Hepatic stellate cell (primary cell): Measurements from ENCODE around the gene TNS1.
A peak's percentile ranks its signal among the peaks of the same experiment; 100 is the strongest.
"Not testable (repeated sequence)": the region's sequence is repeated elsewhere in the genome, so short reads cannot be mapped to it uniquely, and the experiment has no call there.

ENCODE experiments used
- DNase-seq: peaks from one replicate; pipeline ENCODE4 v3.0.0; 2011; ENCODE audit warnings: low spot score

TNS1 gene

DNA sequence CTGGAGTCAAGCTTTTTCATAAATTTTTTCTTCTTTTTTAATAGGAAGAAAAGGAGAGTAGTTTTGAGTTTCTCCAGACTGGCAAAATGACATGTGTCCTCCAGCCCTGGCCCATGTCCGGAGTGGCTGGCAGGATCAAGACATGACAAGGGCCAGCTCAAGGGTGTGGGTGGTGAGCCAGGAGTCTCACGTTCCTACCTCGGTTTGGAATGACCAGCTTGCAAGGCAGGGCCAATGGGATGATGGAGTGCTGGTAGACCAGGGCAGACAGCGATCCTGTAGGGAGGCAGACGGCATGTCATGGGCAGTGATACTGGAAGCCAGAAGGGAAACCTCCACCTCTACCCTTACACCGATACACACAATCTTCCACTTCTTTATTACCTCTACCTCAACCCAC, 190.6 kb downstream of the TNS1 start:
- DNase-seq: no peak

DNA sequence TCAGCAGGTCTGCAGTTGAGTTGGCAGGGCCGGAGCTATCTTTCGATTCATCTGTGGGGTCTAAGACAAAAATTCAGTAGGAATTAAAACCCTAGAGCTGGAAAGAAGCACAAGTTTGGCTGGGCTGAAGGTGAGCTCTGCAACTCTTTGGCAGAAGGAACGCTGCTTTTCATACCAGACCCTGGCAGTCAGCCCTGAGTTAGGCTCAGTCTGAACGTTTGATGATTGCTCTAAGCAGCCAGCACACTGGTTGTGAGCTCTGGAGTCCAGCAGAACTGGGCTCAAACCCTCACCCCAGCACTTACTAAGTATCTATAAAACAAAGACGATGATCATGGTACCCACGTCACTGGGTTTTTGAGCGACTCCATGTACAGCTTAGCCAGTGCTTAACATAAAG, 192.5 kb downstream of the TNS1 start:
- no peak for DNase-seq

DNA sequence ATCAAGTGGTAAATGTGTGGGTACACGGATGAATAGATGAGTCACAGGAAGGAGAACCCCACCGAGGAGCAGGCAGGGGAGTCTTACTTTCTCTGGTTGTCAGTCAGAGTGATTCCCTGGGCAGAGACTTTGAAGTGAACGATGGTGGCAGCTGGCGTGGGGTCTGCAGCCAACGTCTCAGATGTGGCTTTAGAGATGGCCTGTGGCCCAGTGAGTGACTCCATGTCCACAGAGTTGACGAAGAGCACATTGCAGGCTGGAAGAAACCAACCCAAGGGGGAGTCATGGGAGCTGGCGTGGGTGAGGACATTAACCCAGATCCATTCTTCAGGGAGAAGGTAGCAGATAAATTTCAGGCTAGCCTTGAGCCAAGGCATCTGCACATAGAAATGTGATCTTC, 193.1 kb downstream of the TNS1 start:
- no peak for DNase-seq

DNA sequence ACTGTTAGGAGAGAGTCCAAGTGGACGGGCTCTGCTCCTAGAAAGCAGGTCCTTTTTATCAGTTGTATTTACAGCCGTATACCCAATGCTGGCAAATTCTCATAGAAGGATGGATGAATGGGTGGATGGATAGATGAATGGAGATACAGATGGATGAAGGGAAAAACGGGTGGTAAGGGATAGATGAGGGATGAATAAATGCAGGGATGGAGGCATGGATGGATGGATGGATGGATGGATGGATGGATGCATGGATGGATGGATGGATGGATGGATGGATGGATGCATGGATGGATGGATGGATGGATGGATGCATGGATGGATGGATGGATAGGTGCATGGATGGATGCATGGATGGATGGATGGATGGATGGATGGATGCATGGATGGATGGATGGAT, 193.8 kb downstream of the TNS1 start:
- DNase-seq: not testable (repeated sequence)

DNA sequence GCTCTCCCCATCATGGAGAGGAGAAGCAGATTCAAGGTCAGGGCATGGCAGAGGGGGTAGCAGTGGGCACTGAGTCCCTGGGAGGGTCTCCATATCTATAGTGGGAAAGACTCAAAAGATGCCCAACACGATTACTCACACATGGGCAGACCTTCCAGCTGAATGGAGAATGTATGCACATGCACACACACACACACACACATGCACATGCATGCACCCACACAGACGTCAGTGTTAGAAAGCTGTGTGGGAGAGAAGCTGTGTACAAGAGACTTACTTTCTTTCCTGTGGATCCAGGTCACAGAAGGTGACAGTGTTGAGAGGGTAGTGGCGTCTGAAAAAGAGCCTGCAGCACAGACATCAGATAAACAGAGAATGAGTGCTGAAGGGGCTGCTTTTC, 194.5 kb downstream of the TNS1 start:
- no peak for DNase-seq

DNA sequence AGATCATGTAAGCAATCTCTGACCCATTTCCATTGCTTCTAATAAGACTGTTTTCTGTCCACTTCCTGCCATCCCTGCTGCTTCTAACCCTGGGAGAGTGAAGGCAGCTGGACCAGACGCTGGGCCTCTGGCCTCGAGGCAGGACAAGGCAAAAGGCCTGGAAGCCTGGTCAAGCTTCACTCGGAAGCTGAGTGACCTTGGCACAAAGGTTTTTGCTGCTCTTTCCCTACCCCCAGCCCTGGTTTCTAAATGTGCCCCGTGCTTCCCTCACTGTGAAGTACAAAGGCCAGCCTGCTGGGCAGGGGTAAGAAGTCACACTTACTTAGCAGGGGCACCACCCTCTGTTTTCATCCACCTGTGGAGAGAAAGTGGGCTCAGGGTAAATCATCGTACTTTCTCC, 195.0 kb downstream of the TNS1 start:
- DNase-seq: no peak

DNA sequence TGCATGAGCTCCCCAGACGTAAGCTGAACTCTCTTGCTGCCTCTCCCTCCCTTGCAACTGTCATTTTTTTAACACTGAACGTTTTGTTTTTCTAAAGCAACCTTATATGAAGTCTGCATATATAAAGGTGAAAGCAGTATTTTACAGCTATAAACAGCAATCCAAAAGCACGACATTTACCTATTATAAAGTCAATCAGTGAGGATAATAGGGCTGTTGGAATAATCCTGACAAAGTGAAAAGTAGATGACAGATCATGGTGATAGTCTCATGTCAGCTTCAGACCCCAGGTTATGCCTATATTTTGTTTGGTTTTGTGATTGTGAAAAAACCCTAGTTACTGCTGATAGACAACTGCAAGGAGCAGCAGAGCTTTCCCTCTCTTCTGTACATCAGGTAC, 195.8 kb downstream of the TNS1 start:
- DNase-seq: no peak

DNA sequence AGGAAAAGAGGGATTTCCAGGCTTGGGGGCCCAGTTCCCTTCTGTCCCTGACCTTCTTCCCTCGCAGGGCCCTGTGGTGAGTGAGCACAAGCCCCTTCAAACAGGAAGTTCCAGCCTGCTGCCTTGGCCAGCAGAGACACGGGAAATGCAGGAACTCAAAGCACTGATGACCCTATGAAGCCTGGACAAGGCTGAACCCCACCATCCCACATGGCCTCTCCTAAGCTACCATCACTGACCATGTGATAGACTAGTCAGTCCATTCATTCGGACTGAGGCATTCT, 196.4 kb downstream of the TNS1 start:
- no peak for DNase-seq

DNA sequence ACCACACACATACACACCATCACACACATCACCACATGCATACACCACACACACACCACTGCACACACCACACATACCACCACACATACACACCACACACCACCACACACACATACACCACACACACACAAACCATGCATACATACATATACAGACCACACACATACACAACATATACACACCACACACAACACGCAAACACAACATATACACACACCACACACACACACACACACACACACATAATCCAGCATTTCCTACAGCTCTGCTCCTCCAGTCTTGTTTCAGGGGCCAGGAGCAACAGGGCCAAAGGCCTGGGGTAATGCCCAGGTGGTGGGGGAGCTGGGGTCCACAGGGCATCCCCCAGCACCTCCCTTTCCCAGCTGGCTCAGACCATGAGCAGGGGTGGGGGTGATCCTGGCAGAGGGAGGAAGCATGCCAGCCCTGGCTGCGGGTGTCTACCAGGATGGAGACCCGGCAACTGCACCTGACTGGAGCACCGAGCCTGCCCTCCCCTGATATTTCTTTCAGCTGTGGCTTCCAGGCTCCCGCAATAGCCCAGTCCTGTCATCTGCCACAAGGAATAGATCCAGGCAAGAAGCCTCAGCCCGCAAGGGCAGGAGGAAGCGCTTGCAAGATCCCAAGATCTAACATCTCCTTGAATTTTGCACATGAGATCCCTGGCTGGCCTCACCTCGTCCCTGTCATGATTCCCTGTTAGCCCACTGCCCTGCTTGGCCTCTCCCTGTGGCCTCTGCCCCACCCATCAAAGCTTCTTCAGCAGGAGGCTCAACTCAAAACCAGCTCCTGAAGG, 196.9 kb downstream of the TNS1 start:
- no peak for DNase-seq

DNA sequence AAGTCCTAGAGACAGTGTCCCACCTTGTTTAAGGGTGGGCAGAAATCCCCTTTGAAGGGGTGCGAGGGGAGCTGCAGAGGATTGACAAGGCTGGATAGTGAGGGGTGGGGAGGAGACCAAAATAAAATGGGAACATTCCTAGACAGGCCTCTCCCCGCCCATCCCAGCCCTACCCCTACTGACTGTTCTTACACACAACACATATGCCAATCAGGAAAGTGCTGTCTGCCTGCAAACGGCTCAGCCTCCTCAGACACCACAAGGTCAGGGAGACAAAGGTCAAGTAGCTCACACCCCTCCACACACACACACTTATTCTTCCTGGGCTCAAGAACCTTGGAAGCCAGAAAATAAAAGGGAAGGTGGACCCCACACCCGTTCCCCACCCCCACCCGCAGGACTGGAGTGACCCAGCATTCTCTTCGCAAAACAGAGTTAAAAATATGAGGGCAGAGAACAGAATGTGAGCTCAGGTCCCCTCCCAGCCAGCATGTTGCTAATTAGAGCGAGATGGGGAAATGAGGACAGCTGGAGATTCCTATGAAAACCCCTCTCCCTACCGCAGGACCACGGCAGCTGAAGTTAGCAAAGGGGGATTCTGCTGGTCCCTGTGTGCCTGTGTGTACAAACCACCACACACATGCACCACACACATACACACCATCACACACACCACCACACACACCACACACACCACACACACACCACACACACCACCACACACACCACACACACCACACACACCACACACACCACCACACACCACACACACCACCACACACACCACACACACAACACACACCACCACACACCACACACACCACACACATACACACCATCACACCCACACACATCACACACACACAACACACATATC, 197.8 kb downstream of the TNS1 start:
- no peak for DNase-seq

DNA sequence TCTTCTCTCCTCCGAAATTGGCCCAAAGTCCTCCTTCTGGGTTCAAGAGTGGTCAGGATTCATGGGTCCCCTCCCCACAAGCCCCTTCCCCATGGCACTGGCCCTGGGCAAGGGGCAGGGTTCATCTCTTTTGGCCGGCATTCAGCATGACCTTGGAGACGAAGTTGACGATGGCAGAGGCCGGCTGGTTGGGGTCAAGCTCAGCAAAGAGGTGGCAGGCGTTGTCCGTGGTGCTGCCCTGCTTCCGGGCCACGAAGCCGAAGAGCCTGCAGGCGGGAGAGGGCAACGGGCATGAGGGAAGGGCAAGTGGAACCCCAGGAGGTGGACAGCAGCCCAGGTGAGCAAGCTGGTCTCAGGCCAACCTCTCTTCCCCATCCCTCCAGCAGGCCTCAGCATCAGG, 198.5 kb downstream of the TNS1 start:
- no peak for DNase-seq

DNA sequence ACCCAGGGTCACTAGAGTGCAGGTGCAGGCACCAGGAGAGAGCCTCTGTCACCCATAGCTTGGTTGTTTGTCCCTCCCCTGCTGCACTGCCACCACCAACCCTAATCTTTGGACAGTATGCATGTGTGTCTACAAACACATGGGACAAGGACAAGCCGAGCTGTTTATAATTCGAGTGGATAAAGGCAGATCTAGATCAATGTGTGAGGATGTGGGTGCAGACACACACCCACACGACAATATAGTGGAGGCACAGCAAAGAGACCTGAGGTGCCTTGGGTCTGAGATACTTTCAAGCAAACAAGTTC, 199.2 kb downstream of the TNS1 start:
- no peak for DNase-seq

DNA sequence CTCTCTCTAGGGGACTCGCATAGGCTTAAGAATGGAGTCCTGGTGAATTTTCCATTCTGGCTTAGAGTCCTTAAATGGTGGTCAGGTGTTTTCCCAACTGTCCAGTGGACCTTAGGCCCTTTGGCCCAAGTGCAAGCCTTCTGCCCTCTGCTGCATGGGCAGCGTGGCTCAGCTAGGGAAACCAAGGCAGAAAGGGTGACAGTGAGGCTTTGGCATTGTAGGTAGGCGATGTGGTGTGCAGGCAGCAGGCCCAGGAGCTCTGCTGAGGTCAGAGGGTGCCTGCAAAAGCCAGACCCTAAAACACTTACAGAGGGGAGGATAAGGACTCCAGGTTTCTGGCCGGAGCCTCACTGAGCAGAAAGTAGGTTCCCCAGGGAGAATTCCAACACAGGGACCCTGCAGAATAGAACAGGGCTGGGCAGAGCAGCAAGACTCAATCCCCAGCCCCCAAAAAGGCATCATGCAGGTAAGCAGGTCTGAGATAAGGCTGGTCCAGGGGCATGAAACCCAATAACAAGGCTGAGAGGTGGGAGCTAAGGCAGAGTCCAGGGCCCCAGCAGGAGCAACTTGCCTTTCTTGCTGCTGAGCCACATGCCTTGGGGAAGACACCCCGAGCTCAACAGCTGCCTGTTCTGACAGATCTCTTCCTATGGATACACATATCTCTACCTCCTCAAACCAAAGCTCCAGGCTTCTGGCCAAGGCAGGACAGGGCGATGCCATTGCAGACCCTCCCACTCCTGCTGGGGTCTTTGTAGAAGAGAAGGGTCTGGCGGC, 199.7 kb downstream of the TNS1 start:
- DNase-seq: no peak

DNA sequence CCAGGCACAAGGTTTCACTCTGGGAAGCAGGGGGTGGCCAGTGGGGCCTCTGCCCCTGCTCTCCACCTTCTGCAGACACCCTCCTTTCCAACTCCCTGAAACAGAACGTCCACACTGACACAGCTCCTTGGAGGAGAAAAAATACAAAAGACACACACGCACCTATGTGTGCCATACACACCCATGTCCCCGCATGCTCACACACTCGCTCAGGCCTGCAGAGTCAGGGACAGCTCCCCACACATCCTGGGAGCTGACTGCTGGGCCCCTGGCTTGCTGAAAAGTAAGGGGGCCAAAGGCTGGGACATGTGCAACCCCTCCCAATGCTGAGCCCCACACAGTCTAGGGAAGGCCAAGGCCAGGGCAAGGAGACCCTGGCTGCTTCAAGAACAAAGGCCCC, 200.5 kb downstream of the TNS1 start:
- DNase-seq: no peak

DNA sequence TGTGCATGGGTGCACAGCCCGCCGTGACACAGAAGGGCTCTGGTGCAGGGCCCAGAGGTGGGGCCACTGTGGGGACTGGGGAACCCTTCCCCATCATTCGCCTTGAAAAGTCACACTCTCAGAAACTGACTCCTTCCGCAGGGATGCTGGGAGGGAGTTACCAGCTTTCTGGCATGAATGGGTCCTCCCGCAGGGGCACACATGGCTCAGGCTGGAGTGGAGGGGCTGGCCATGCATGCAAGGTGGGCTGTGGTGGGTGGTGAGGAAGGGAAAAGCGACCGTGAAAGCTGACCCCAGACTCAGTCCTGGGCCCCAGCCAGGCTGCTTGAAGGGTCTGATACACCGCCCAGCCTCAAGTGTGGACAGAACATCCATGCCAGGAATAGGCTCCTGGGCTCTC, 201.1 kb downstream of the TNS1 start:
- no peak for DNase-seq

DNA sequence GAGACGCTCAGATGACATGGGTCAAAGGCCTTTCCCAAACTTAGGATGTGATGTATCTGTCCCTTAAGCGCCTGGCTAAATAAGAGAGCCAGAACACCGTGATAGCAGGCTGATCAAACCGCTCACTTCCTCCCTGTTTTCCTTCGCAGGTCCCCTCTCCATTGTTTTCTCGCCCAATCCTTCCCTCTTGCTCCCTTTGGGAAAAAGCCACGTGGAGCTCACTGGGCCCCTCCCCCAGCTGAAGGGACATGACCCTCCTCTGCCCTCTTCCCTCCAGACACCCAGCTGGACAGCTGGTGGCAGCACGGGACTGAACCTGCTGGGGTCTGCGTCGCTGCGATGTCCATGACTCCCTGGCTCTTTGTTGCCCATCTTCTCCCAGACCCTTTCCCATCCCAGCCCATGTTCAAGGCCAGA, 201.7 kb downstream of the TNS1 start:
- DNase-seq: no peak

DNA sequence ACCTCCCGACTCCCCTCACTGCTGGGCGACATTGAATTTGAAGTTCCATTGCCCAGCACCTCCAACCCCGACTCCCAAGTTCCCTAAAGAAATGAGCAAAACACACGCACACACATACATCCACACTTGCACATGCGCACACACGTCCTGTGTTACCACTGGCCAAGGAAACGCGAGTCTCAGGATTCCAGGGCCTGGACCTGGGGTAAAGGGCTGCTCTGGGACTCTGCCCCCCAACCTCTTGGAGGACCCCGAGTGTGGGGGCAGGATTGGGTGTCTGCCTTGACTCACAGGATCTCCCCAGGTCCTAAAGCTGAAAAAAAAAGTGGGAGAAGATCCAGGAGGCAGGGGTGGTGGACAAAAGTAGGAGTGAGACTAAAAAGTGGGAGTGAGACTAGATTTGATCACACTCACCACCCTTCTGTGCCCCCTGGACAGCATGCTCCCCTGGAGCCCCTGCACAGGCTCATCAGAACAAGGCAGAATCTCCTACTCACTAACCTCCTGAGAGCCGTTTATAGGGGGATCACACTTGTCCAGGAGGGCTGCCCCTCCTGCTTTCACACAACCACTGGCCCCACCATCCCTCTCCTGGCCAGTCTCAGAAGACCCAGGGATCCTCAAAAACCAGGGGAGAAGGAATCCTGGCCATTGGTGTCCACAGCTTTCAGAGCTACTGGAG, 202.2 kb downstream of the TNS1 start:
- no peak for DNase-seq

DNA sequence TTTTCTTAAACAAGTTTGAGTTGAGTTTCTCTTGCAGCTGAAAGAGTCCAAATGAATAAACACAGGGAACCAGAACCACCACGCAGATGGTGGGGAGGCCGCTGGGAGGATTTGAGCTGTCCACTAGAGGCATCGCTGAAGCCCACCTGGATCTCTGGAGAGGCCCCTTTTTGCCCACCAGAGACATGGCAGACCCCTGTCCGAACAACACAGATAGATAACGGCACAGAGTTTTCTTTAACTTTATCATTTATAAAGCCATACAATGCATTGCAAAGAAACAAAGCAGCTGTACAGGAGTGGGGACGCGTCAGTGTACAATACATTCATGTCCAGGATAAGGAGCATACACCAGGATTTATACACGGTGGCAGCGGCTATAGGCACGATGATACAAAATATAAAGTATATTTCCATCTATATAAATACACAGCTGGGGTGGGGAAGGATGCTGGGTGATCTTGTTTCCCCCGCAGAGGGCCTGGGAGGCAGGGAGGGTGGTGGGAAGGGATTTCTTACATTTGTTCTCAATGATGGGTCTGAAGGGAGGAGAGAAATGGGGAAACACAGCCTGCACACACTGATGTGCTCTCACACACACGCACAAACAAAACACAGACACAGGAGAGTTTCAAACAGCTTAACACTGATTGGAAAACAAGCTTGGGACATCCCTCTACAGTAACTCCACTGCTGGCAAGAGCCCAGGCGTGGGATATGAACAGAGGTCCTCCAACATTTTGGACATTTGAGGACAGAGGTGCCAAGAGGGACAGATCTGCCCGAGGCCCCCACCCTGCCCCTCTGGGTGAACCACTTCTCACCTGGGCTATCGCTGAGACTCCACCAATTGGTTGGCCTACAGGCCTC, 203.0 kb downstream of the TNS1 start:
- DNase-seq: peak; percentile 0

DNA sequence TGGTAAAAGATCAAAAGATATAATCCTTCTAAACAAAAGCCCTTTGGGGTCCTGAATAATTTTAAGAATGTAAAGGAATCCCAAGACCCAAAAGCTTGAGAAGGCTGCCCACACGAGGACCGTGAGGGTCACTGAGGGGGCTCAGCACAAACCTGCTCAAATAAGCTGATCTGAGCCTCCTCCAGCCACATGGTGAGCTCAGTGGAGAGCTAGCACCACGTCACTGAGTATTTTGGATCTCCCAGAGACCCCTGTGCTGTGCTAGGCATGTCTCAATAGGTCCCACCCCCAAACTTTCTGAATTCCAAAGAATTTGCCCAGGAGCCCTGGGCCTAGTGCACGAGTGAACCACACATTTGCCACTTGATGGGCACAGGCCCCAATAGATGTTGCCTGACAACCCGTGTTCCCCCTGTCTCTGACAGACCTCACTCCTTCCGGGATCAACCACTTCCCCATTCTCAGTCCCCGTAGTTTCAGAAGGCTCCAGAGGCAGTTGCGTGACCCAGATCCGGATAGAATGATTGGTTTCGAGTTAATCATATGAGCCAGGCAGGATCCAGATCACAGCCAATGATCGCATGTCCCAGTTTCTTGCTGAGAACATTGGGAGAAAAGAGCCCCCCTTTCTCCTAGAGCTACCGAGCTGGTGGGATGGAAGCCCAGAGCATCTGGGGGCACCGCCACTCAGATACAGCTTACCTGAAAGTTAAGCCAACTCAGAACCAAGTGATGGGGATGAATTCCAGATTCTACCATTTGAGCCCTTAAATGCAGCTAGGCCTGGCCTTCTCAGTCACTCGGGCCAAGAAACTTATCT, 203.8 kb downstream of the TNS1 start:
- DNase-seq: peak; percentile 2

DNA sequence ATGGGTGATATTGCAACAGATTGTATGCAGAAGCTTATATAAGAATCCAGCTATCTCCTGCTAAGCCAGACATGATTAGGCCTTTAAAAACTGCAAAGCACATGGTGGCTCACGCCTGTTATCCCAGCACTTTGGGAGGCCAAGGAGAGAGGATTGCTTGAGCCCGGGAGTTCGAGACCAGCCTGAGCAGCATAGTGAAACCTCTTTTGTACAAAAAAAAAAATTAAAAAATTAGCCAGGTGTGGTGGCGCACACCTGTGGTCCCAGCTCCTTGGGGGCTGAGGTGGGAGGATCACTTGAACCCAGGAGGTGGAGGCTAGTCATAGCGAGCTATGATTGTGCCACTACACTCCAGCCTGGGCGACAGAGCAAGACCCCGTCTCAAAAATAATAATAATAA, 204.6 kb downstream of the TNS1 start:
- DNase-seq: no peak

DNA sequence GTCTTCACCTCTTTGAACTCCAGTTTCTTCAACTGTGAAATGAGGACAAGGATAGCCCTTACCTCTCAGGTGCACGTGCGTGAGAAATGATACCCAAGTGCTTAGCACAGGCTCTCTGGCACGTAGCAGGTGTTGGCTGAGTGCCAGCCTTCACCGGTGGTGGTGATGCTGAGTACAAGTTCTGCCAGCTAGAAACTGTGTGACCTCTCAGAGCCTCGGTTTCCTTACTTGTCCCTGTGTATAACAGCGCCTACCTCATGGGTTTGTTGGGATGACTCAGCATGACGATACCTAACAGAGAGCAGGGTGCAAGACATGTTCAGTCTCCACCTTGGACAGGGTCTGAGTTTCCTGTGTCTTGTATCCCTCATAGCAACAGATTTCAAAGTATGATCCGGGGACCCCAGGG, 205.1 kb downstream of the TNS1 start:
- peak; percentile 11 for DNase-seq
